ENCODE measurements around the gene MGAT4A. TPM values are rescaled to one million over a fixed set of nuclear protein-coding genes. Genes with fewer than 3 reads are reported as not detected.

The MGAT4A gene
- total and polyA plus RNA-seq, 4 donors: 16.1 to 43.7 (median 31.9) TPM

- no peak overlapping the region for H3K9ac ChIP-seq (ENCODE audit: insufficient read depth in 1 of 2, low read length in 2 of 2)
- no peak overlapping the region for H3K27ac ChIP-seq (ENCODE audit: low read depth in 1 of 2, low read length in 1 of 2)
- peaks cover 0 to 18% (median 9%) of the 10 kb centered on the region in 5 donors for H3K4me1 ChIP-seq (ENCODE audit: control insufficient read depth in 5 of 5, insufficient read depth in 5 of 5, low read length in 5 of 5)
- no peaks in the 10 kb centered on the region for H3K36me3 ChIP-seq (ENCODE audit: control insufficient read depth in 4 of 4, insufficient read depth in 4 of 4, low read length in 4 of 4)
- DNase-seq (no peak), ATAC-seq (ENCODE audit: insufficient read depth, low FRiP score) (peak; percentile 17)
- TF ChIP-seq CTCF (IDR thresholded peaks at IDR 0.05; ENCODE audit: control extremely low read depth, extremely low read depth): no peak
- H3K27me3 ChIP-seq (ENCODE audit: control insufficient read depth in 3 of 3, insufficient read depth in 3 of 3, low read length in 2 of 3): peaks cover 0 to 10% (median 0%) of the 10 kb centered on the region in 3 donors
- peaks cover 0 to 2% (median 0%) of the 10 kb centered on the region in 4 donors for H3K9me3 ChIP-seq (ENCODE audit: control insufficient read depth in 4 of 4, insufficient read depth in 3 of 4, low read length in 3 of 4)
- 23 to 48% methylated on average over 8 of the region's 8 CpGs for WGBS, 2 donors
- H3K4me3 ChIP-seq: no peak overlapping the region
These were observed 41.6 kb upstream of the MGAT4A start for GRCh38 chr2:98772536-98772935.

DNA sequence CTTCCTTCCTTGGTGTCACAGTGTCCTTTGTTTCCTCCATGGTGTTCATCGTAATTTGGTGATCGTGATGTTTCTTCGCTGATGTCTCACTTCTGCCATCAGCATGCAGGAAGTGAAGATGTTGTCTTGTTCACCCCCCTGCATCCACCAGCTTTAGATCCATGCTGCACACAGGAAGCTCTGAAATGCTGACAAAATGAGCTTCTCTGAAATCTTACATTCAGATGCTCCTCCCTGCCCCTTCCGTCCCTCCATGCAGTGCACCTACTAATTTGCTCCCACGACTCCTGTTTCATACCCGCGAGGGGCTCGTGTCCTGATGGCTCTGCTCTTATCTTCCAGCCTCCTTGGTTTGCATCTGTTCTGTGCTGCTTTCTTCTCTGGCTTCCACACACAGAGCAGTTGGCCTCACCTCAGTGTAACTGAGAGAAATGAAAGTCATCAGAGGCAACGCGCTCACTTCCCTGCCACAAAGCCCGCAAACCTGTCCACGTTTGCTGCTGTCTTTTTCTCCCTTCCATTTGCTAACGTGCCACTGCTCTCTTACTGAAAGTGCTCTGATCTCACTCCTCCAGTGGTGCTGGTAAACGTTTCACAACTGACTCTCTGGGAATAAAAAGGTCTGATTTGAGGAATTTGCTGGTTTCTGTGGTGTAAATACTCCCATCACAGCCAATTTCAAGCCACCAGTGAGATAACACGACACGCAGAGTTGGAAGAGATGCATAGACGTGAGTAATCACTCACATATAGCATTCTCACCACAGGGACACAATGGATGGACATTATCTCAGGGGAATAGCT lies 41.0 kb upstream of the MGAT4A start:
- Histone ChIP-seq H3K27ac (ENCODE audit: low read depth in 1 of 2, low read length in 1 of 2) (peak overlapping the region in 1 of 2 donors; percentile 23), H3K4me3 (no peak overlapping the region), H3K27me3 (ENCODE audit: control insufficient read depth in 3 of 3, insufficient read depth in 3 of 3, low read length in 2 of 3) (peaks cover 0 to 10% (median 0%) of the 10 kb centered on the region in 3 donors), H3K4me1 (ENCODE audit: control insufficient read depth in 5 of 5, insufficient read depth in 5 of 5, low read length in 5 of 5) (peaks cover 0 to 18% (median 9%) of the 10 kb centered on the region in 5 donors), H3K9me3 (ENCODE audit: control insufficient read depth in 4 of 4, insufficient read depth in 3 of 4, low read length in 3 of 4) (peaks cover 0 to 3% (median 0%) of the 10 kb centered on the region in 4 donors), H3K9ac (ENCODE audit: insufficient read depth in 1 of 2, low read length in 2 of 2) (peak overlapping the region in 1 of 2 donors; percentile 4), H3K36me3 (ENCODE audit: control insufficient read depth in 4 of 4, insufficient read depth in 4 of 4, low read length in 4 of 4) (no peaks in the 10 kb centered on the region)
- TF ChIP-seq CTCF (IDR thresholded peaks at IDR 0.05; ENCODE audit: control extremely low read depth, extremely low read depth): no peak
- ATAC-seq (ENCODE audit: insufficient read depth, low FRiP score) (no peak), DNase-seq (no peak)
- 30 to 51% methylated on average over 17 of the region's 17 CpGs for WGBS, 2 donors

DNA sequence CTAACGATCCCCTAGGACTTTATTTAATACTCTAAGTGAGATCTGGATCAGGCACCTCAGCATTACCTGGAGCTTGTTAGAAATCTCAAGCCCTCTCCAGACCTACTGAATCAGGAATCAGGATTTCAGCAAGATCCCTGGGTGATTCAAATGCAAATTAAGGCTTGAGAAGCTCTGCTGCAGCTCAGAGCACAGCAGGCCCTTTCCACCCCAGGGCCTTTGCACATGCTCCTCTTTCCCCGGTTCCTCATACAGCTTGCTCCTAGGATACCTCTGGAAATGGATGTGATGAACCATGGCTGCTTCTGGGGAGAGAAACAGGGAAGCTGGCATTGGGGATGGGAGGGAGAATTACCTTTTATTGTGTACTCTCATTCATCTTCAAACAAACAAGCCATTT lies 40.3 kb upstream of the MGAT4A start:
- 86 to 91% methylated on average over 2 of the region's 2 CpGs for WGBS, 2 donors
- peak overlapping the region in 1 of 2 donors; percentile 6 for H3K27ac ChIP-seq (ENCODE audit: low read depth in 1 of 2, low read length in 1 of 2)
- DNase-seq: no peak
- no peak for ATAC-seq (ENCODE audit: insufficient read depth, low FRiP score)
- H3K27me3 ChIP-seq (ENCODE audit: control insufficient read depth in 3 of 3, insufficient read depth in 3 of 3, low read length in 2 of 3): peaks cover 0 to 10% (median 0%) of the 10 kb centered on the region in 3 donors
- peaks cover 0 to 12% (median 7%) of the 10 kb centered on the region in 5 donors for H3K4me1 ChIP-seq (ENCODE audit: control insufficient read depth in 5 of 5, insufficient read depth in 5 of 5, low read length in 5 of 5)
- TF ChIP-seq CTCF (IDR thresholded peaks at IDR 0.05; ENCODE audit: control extremely low read depth, extremely low read depth): no peak
- H3K36me3 ChIP-seq (ENCODE audit: control insufficient read depth in 4 of 4, insufficient read depth in 4 of 4, low read length in 4 of 4): no peaks in the 10 kb centered on the region
- H3K9ac ChIP-seq (ENCODE audit: insufficient read depth in 1 of 2, low read length in 2 of 2): no peak overlapping the region
- H3K4me3 ChIP-seq: no peak overlapping the region
- H3K9me3 ChIP-seq (ENCODE audit: control insufficient read depth in 4 of 4, insufficient read depth in 3 of 4, low read length in 3 of 4): peaks cover 0 to 3% (median 0%) of the 10 kb centered on the region in 4 donors
